Activated effector memory CD4-positive, alpha-beta T cell treated with anti-CD3 and anti-CD28 coated beads, Interleukin-2, amount 50 U/mL, for 16 hours (primary cell): Measurements from ENCODE around the gene ZNF563.
"Not testable (repeated sequence)": the region's sequence is repeated elsewhere in the genome, so short reads cannot be mapped to it uniquely, and the experiment has no call there.

Experiments
- DNase-seq: peaks from one replicate; pipeline ENCODE4 v3.0.0-alpha.2; 2020

ZNF563 gene

DNA sequence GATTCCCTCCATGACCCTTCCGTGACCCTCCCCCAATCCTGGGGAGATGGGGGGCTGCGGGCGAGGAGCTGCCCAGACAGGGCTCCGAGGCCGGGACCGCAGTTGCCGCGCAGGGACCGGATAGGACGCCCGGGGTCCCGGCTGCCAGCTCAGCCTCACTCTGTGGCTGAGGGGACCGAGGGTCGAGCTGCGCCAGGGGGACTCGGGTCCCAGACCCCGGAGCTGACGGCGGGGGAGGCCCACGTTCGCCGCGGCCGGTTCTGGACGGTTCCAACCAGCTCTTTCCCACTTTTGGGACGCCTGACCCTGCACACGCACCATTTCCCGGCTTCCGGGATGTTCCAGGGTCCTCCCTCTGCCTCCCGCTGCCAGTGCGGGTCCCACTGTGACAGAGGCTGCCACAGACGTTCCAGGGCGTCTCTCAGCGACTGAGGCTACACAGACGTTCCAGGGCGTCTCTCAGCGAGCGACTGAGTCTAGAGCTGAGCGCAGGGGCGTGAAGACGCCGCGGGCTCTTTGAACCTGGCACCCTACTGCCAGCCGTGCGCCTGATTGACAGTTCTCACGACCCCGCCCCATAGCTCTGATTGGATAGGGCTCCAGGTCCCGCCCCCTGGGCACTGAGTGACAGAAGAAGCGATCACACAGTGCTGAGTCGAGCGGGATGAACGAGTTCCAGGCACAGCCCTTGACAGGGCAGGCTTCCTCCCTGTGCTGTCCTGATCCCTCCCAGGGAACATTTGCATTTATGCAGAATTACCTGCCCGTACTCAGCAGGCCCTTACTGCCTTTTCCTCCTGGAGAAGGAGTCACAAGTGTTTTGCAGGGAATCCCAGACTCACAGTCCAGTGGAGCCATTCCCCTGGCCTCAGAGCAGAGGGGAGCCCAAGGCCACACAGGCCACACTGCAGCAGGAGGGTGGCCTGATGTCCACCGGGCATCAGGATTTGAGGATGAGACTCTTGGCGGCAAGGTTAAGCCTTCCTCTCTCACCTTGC lies at the start of gene ZNF563:
Gene ZNF563 (minus strand): TSS at position 472 of the 998 bp plus-strand sequence. CDS start 151 bp downstream, at position 321.
- DNase-seq, result peak; percentile 99

GRCh38 chr19:12380444-12380737 lies 47.0 kb upstream of the ZNF563 start:
- no peak for DNase-seq

DNA sequence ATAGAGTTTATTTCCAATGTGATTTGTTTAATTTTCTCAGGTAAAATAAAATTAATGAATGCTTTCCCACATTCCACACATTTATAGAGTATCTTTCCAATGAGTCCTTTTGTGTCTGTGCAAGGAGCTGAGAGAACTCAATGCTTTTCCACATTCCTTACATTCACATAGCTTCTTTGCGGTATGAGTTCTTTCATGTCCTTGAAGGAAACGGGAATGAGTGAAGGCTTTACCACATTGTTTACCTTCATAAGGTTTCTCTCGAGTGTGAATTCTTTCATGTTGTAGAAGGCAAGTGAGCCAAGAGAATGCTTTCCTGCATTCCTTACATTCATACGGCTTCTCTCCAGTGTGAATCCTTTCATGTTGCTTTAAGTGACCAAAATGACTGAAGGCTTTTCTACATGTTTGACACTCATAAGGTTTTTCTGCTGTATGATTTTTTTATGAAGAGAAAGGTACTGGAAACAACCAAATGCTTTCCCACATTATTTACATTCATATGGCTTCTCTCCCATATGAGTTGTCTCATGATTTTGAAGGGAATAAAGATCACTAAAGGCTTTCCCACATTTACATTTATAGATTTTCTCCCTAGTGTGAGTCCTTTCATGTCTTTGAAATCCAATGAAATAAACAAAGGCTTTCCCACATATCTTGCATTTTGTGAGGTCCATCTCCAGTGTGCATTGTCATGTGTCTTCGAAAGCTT lies 46.5 kb upstream of the ZNF563 start:
- no peak for DNase-seq

DNA sequence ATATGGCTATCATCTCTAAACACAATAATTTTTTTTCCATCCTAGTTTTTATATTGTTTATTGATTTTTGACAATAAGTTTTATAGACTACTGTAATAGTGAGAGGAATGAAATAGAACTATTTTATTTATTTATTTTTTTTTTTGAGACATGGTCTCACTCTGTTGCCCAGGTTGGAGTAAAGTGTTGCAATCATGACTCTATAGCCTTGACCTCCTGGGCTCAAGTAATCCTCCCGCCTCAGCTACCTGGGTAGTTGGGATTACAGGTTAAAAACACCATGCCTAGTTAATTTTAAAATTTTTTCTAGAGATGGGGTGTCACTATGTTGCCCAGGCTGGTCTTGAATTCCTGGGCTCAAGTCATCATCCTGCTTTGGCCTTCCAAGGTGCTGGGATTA lies 40.6 kb upstream of the ZNF563 start:
- no peak for DNase-seq

GRCh38 chr19:12365236-12366162 lies 32.1 kb upstream of the ZNF563 start, which contains the start of gene ZNF442:
ZNF442 (minus strand) TSS chr19:12365683; CDS start chr19:12363631, 2,052 bp downstream.
- peak; percentile 92 for DNase-seq

GRCh38 chr19:12364391-12365235 lies 31.2 kb upstream of the ZNF563 start:
- peak; percentile 62 for DNase-seq

DNA sequence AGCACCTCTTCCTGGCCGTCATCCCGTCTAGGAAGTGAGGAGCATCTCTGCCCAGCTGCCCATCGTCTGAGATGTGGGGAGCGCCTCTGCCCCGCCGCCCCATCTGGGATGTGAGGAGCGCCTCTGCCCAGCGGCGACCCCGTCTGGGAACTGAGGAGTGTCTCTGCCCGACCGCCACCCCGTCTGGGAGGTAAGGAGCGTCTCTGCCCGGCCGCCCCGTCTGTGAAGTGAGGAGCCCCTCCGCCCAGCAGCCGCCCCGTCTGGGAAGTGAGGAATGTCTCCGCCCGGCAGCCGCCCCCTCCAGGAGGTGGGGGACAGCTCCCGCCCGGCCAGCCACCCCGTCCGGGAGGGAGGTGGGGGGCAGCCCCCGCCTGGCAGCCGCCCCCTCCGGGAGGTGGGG lies 28.8 kb upstream of the ZNF563 start:
- DNase-seq, result not testable (repeated sequence)

DNA sequence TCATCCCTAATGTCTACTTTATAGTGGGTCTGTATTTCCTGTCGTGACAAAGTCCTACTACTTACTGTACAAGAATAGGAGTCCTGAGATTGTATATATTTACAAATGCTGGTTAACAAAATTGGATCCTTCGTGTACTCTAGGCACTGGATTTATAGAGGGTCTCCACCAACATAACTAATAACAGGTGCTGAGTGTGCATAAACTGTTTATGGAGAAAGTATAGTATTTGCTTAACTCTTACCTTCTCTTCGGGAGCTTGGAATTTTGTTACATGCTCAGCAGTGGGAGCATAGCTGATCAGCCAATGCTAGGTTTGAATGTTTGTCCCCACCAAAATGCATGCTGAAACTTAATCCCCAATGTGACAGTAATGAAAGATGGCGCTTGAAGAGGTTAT lies 19.9 kb upstream of the ZNF563 start:
- no peak for DNase-seq

- DNase-seq, result no peak
These were observed 17.4 kb upstream of the ZNF563 start for GRCh38 chr19:12350890-12351197.

GRCh38 chr19:12350185-12350889 lies 16.9 kb upstream of the ZNF563 start:
- DNase-seq, result no peak

GRCh38 chr19:12346896-12347295 lies 13.5 kb upstream of the ZNF563 start:
- no peak for DNase-seq

- no peak for DNase-seq
These were observed 11.8 kb upstream of the ZNF563 start for GRCh38 chr19:12345197-12345596.

GRCh38 chr19:12331211-12331941 lies 2.1 kb downstream of the ZNF563 start:
- peak; percentile 89 for DNase-seq

DNA sequence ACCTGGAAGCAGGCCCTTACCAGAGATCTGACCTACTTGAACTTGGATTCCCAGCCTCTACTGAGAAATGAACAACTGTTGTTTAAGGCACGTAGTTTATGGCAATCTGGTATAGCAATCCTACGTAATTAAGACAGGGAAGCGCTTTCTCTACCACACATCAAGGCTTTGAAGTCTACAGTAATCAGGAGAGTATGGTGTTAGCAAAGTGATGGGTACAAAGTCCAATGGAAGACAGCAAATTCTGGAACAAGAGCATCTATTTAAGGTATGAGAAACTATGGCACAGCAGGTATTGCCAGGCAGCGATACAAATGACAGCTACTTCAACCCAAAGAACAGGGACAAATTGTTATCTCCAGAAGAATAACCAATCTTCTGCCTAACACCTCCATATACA lies 3.1 kb downstream of the ZNF563 start:
- no peak for DNase-seq

- DNase-seq, result no peak
These were observed 7.7 kb downstream of the ZNF563 start for GRCh38 chr19:12325690-12326089.

- no peak for DNase-seq
These were observed 14.5 kb downstream of the ZNF563 start for GRCh38 chr19:12318782-12319413.

DNA sequence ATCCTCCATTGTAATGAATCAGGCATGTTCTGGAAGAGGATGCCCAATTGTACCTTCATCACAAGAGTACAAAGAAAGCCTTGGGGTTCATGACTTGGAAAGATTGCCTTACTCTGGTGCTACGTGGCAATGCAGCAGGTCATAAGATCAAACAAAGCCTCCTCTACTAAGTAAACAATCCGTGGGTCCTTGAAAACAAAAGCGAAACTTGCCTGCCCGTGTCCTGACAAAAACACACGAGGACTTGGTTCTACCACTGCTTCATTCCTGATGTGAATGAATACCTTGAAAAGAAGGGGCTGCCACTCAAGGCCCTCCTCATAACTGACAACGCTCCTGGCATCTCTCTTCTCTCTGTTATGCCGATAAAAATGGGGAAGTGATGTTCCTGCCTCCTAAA lies 18.9 kb downstream of the ZNF563 start:
- DNase-seq, result no peak

DNA sequence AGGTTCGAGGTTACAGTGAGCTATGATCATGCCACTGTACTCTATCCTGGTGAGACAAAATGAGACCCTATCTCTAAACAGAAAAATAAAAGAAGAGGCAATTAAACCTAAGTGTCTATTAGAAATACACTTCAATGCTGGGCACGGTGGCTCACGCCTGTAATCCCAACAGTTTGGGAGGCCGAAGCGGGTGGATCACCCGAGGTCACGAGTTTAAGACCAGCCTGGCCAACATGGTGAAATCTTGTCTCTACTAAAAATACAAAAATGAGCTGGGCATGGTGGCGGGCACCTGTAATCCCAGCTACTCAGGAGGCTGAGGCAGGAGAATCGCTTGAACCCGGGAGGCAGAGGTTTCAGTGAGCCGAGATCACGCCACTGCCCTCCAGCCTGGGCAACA lies 24.5 kb downstream of the ZNF563 start:
- not testable (repeated sequence) for DNase-seq

DNA sequence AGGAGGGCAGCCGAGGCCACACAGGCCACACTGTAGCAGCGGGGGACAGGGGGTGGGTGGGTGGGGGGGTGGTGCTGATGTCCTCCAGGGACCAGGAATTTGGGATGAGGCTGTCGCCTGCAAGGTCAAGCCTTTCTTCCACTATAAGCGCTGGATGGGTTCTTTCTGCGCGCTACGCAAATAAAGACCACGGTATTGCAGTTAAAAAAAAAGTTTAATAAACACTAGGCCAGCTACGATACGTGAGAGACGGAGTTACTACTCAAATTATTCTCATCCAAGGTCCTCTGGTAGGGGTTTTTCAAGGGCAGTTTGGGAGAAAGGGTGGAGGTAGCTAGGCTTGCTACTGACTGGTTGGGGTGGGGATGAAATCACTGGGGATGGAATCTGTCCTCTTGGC lies 38.2 kb downstream of the ZNF563 start:
- no peak for DNase-seq
